GM23338 (cell line): ENCODE results near the gene KRT83. TPM values are rescaled to one million over a fixed set of nuclear protein-coding genes. Genes with fewer than 3 reads are reported as not detected.
A peak's percentile ranks its signal among the peaks of the same experiment; 100 is the strongest.
"Not testable (repeated sequence)": the region's sequence is repeated elsewhere in the genome, so short reads cannot be mapped to it uniquely, and the experiment has no call there.

Experiments used
- ATAC-seq: fragments of 200-7000 bp; cut with Tn5 transposase; 3 replicates; pipeline ENCODE4 v1.9.1; 2020
- DNase-seq: peaks from one replicate; pipeline ENCODE4 v3.0.0-alpha.2; 2015; ENCODE audit warnings: low spot score
- H2AFZ ChIP-seq: fragments of 200-600 bp; sonication (generic); 2 replicates; pipeline ENCODE4 v1.8.0; 2016; ENCODE audit warnings: antibody characterized with exemption, mild to moderate bottlenecking, moderate library complexity
- H3F3A ChIP-seq: fragments of 200-600 bp; sonication (generic); replicated peaks from 2 replicates; pipeline ENCODE4 v1.8.0; 2017; ENCODE audit warnings: antibody characterized with exemption, mixed run types, low read depth
- H3K27ac ChIP-seq: fragments of 200-600 bp; sonication (generic); 2 replicates; pipeline ENCODE4 v1.6.1; 2016; ENCODE audit warnings: low read depth
- H3K27me3 ChIP-seq: fragments of 200-600 bp; sonication (generic); 2 replicates; pipeline ENCODE4 v1.8.0; 2016; ENCODE audit warnings: mild to moderate bottlenecking, mixed run types, moderate library complexity; ENCODE audit not compliant: insufficient read depth
- H3K36me3 ChIP-seq: fragments of 200-600 bp; sonication (generic); 2 replicates; pipeline ENCODE4 v1.8.0; 2016; ENCODE audit warnings: mild to moderate bottlenecking; ENCODE audit not compliant: insufficient read depth
- H3K4me1 ChIP-seq: fragments of 200-600 bp; sonication (generic); 2 replicates; pipeline ENCODE4 v1.8.0; 2016; ENCODE audit warnings: mild to moderate bottlenecking, moderate library complexity; ENCODE audit not compliant: insufficient read depth
- H3K4me2 ChIP-seq: fragments of 200-600 bp; sonication (generic); 2 replicates; pipeline ENCODE4 v1.7.1; 2017; ENCODE audit warnings: mixed run types
- H3K4me3 ChIP-seq: fragments of 200-600 bp; sonication (generic); 2 replicates; pipeline ENCODE4 v1.6.1; 2016; ENCODE audit warnings: mixed run types
- H3K79me2 ChIP-seq: fragments of 200-600 bp; sonication (generic); replicated peaks from 2 replicates; pipeline ENCODE4 v1.8.0; 2017; ENCODE audit warnings: mild to moderate bottlenecking; ENCODE audit not compliant: insufficient read depth
- H3K9me2 ChIP-seq: fragments of 200-600 bp; sonication (generic); 2 replicates; pipeline ENCODE4 v1.8.0; 2017; ENCODE audit not compliant: insufficient read depth
- H4K20me1 ChIP-seq: fragments of 200-600 bp; sonication (generic); replicated peaks from 2 replicates; pipeline ENCODE4 v1.8.0; 2017; ENCODE audit warnings: mild to moderate bottlenecking; ENCODE audit not compliant: insufficient read depth
- H3K27ac Mint-ChIP-seq: 2 replicates; pipeline ENCODE4 v1.8.0; 2020; ENCODE audit warnings: inconsistent platforms, mild to moderate bottlenecking, moderate library complexity, mixed read lengths
- H3K27me3 Mint-ChIP-seq: 3 replicates; pipeline ENCODE4 v1.8.0; 2022; ENCODE audit warnings: low read depth, mild to moderate bottlenecking, moderate library complexity, mixed read lengths, inconsistent platforms; ENCODE audit not compliant: insufficient read depth, poor library complexity
- H3K36me3 Mint-ChIP-seq: 3 replicates; pipeline ENCODE4 v1.8.0; 2021; ENCODE audit warnings: low read depth, mild to moderate bottlenecking, inconsistent platforms, moderate library complexity, mixed read lengths
- H3K4me1 Mint-ChIP-seq: 3 replicates; pipeline ENCODE4 v1.8.0; 2020; ENCODE audit warnings: mild to moderate bottlenecking, inconsistent platforms, mixed read lengths
- H3K4me3 Mint-ChIP-seq: 3 replicates; pipeline ENCODE4 v1.8.0; 2021; ENCODE audit warnings: moderate library complexity, mild to moderate bottlenecking, inconsistent platforms, mixed read lengths
- H3K9me3 Mint-ChIP-seq: 3 replicates; pipeline ENCODE4 v1.8.0; 2020; ENCODE audit warnings: moderate library complexity, mild to moderate bottlenecking, inconsistent platforms, mixed read lengths
- CTCF ChIP-seq, 2 experiments: fragments of 200-600 bp in 1 of 2; sonication (generic) in 1 of 2; conservative IDR thresholded peaks; 2 replicates each; pipeline versions ENCODE4 v1.5.1 to v1.6.1; 2016 to 2017; ENCODE audit warnings: antibody characterized with exemption in 2 of 2, low read depth in 2 of 2, mild to moderate bottlenecking in 2 of 2, moderate library complexity in 1 of 2
- EZH2 ChIP-seq: fragments of 200-600 bp; sonication (generic); IDR thresholded peaks from one replicate; pipeline ENCODE4 v1.8.0; 2017; ENCODE audit warnings: antibody characterized with exemption, mild to moderate bottlenecking, low read depth; ENCODE audit not compliant: unreplicated experiment
- POLR2AphosphoS5 ChIP-seq: IDR thresholded peaks from 2 replicates; pipeline ENCODE4 v1.6.1; 2016; ENCODE audit warnings: antibody characterized with exemption, low read depth
- REST ChIP-seq: IDR thresholded peaks from one replicate; pipeline ENCODE4 v1.6.1; 2018; ENCODE audit warnings: antibody characterized with exemption; ENCODE audit not compliant: unreplicated experiment
- polyA plus RNA-seq: library from polyadenylated mRNA; unstranded; fragments of >200 nt; fragmentation: Nextera tagmentation; extraction: Ambion mirVana; gene quantifications from 2 replicates; pipeline ENCODE4 v1.2.1, GENCODE V29; 2016
- total RNA-seq: library from RNA; depleted of rRNA; stranded (reverse); fragments of >200 nt; shearing (Covaris generic); gene quantifications from 2 replicates; pipeline ENCODE4 v1.2.3, GENCODE V29; 2014
- TF ChIP-seq, protein P1 (sequence below): IDR thresholded peaks from 2 replicates; pipeline ENCODE4 v1.6.1; 2016; ENCODE audit warnings: antibody characterized with exemption

Gene KRT83
- total and polyA plus RNA-seq, 2 experiments from 2014 or later: not detected

DNA sequence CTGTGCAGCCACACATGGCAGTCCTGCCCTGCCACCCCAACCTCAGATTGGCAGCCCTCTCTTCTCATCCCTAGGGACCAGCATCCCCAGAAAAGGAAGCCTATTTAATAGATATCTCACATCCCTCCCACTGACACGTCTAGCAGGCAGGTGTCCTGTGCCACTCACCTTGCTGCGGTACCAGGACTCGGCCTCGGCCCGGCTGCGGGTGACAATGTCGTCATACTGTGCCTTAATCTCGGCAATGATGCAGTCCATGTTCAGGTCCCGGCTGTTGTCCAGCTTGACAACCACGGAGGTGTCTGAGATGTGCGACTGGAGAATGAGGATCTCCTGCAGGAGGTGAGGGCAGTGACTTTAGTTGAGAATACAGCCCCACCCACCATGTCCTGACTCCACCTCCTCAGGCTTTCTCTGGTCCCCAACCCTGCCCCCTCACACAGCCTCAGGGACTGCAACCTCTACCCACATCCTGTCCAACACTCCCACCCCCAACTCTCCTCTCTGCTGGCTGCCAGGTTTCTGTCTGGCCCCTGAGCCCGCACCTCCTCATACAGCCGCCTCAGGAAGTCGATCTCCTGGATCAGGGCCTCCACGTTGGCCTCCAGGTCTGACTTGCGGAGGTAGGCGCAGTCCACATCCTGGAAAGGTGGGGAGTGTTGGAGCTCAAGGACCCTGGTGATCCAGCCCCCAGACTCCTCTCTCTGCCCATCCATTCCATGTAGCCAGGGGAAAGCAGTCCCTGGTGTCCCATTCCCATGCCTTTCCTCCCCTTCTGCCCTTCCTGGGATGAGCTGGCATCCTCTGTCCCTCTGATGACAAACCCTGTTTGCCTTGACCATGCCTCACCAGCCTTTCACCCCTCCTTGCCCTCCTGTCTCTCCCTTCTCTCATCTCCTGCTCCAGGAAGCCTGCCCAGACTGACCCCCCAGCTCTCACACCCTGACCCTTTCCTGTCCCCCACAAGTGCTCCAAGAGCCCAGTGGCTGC, 33.1 kb downstream of the KRT83 start:
- H3K27ac Mint-ChIP-seq: peak overlapping the region; percentile 17; the same call in 1 of the 2 replicates
- H3K79me2 ChIP-seq, H3K9me3 Mint-ChIP-seq, H3K4me1 ChIP-seq, H3K9me2 ChIP-seq, H3F3A ChIP-seq, H3K27ac ChIP-seq, DNase-seq, H2AFZ ChIP-seq, H3K4me2 ChIP-seq, H3K4me3 ChIP-seq, H3K27me3 ChIP-seq, H3K36me3 ChIP-seq, H3K4me3 Mint-ChIP-seq, H3K36me3 Mint-ChIP-seq, H4K20me1 ChIP-seq, H3K27me3 Mint-ChIP-seq, H3K4me1 Mint-ChIP-seq: not testable (repeated sequence)
- peak; percentile 74 for ATAC-seq

DNA sequence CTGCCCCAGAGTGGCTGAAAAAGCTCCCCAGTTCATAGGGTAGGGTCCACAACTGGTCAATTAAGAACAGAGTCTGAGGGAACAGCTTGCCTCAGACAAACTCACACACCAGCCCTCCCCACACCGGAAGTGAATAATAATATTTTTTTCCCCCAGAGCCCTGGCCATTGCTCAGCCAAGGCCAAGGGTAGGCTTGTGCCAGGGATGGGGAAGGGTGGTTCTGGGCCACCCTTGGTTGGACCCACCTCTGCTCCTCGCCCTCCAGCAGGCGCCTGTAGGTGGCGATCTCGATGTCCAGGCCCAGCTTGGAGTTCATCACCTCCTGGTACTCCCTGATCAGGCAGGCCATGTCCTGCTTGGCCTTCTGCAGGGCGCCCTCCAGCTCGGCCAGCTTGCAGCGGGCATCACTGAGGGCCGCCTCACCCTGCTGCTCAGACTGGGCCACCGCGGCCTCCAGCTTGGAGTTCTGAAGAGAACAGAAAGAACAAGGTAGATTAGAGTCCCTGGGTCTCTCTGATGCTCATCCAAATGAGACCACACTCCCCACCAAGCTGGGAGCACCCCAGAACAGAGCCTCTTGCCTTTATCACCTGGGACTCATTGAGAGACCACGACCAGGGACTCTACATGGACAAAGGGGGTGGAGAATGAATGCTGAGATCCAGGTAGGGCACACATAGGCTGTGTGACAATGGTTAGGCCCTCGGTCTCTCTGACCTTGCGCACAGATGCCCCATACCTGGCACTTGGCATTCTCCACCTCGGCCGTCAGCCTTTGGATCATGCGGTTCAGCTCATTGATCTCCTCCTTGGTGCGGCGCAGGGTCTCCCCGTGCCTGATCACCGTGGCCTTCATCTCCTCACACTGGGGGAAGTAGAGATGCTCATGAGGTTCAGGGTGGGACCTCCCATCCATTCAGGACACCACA, 34.1 kb downstream of the KRT83 start:
- not testable (repeated sequence) for H4K20me1 ChIP-seq, H3K36me3 Mint-ChIP-seq, H3K27ac ChIP-seq, H2AFZ ChIP-seq, H3K27me3 Mint-ChIP-seq, H3K79me2 ChIP-seq, H3K4me3 Mint-ChIP-seq, H3K9me2 ChIP-seq, H3K27ac Mint-ChIP-seq, H3K9me3 Mint-ChIP-seq, DNase-seq, H3K4me1 ChIP-seq, H3K4me1 Mint-ChIP-seq, H3K4me2 ChIP-seq, H3K27me3 ChIP-seq, H3F3A ChIP-seq, H3K4me3 ChIP-seq, H3K36me3 ChIP-seq
- peak; percentile 75 for ATAC-seq
- peak in 1 of 2 experiments; percentile 38; a peak in 3 of 4 replicates for TF ChIP-seq CTCF (conservative IDR thresholded peaks at IDR 0.05; ENCODE audit: low read depth in 2 of 2)

- Histone ChIP-seq H3K4me3 (no peak overlapping the region), H3F3A (no peaks in the 10 kb centered on the region), H3K4me2 (no peak overlapping the region), H3K79me2 (no peaks in the 10 kb centered on the region), H3K36me3 (no peaks in the 10 kb centered on the region), H4K20me1 (no peaks in the 10 kb centered on the region), H3K4me1 (no peaks in the 10 kb centered on the region), H2AFZ (no peak overlapping the region), H3K9me2 (no peaks in the 10 kb centered on the region), H3K27ac (no peak overlapping the region), H3K27me3 (no peaks in the 10 kb centered on the region)
- no peak for ATAC-seq
- Mint-ChIP-seq H3K36me3 (no peaks in the 10 kb centered on the region), H3K27ac (no peak overlapping the region), H3K27me3 (no peaks in the 10 kb centered on the region), H3K4me1 (peaks cover 3% of the 10 kb centered on the region; the same call in 2 of the 3 replicates), H3K4me3 (no peak overlapping the region), H3K9me3 (no peaks in the 10 kb centered on the region)
- DNase-seq: no peak
- TF ChIP-seq POLR2AphosphoS5 (no peak), REST (no peak), EZH2 (no peak)
- TF ChIP-seq, protein P1, sequence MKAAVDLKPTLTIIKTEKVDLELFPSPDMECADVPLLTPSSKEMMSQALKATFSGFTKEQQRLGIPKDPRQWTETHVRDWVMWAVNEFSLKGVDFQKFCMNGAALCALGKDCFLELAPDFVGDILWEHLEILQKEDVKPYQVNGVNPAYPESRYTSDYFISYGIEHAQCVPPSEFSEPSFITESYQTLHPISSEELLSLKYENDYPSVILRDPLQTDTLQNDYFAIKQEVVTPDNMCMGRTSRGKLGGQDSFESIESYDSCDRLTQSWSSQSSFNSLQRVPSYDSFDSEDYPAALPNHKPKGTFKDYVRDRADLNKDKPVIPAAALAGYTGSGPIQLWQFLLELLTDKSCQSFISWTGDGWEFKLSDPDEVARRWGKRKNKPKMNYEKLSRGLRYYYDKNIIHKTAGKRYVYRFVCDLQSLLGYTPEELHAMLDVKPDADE: no peak
These were observed 35.2 kb downstream of the KRT83 start for GRCh38 chr12:52285851-52286530.
